SK-N-SH (cell line): ENCODE results near the gene CLDN19. TPM values are rescaled to one million over a fixed set of nuclear protein-coding genes. Genes with fewer than 3 reads are reported as not detected.

Experiments
- CTCF ChIA-PET: fragments of 300-600, 350-600 bp; formaldehyde crosslinking; extraction: SDS; loops from one replicate; lab custom pipeline; 2021; lab: Yijun Ruan, JAX
- POLR2A ChIA-PET: fragments of 350-600 bp; sonication (Branson Sonifier 250); formaldehyde crosslinking; extraction: SDS; loops from one replicate; lab custom pipeline; 2020; ENCODE audit warnings: antibody characterized with exemption, inconsistent platforms; lab: Yijun Ruan, JAX
- DNase-seq: peaks from one replicate; pipeline ENCODE4 v3.0.0; 2012
- H2AFZ ChIP-seq: fragments of 200-600 bp; sonication (generic); 2 replicates; pipeline ENCODE4 v1.8.1; 2016; ENCODE audit warnings: antibody characterized with exemption, mild to moderate bottlenecking, low read depth
- H3F3A ChIP-seq: fragments of 200-600 bp; sonication (generic); replicated peaks from 2 replicates; pipeline ENCODE3; 2016; ENCODE audit warnings: antibody characterized with exemption, mild to moderate bottlenecking; ENCODE audit not compliant: insufficient read depth
- H3K27ac ChIP-seq, 2 experiments: fragments of 200-500 bp in 1 of 2; fragments of 200-600 bp in 1 of 2; sonication (Bioruptor generic) in 1 of 2; sonication (generic), shearing (Covaris generic) in 1 of 2; 2 replicates each; pipeline versions ENCODE4 v1.5.1 to v1.6.1; 2014 to 2016; ENCODE audit warnings: low read depth in 2 of 2, inconsistent platforms in 1 of 2, low read length in 1 of 2, mild to moderate bottlenecking in 1 of 2, mixed read lengths in 1 of 2
- H3K27me3 ChIP-seq: fragments of 200-600 bp; sonication (generic), shearing (Covaris generic); 2 replicates; pipeline ENCODE4 v1.6.1; 2016; ENCODE audit warnings: mixed run types; ENCODE audit not compliant: insufficient read depth
- H3K36me3 ChIP-seq, 2 experiments: fragments of 200-500 bp in 1 of 2; fragments of 200-600 bp in 1 of 2; sonication (Bioruptor generic) in 1 of 2; sonication (generic) in 1 of 2; replicated peaks in 1 of 2; 2 replicates each; pipeline versions ENCODE3 to v1.5.1; 2014 to 2016; ENCODE audit warnings: low read length in 1 of 2, mild to moderate bottlenecking in 1 of 2; ENCODE audit not compliant: insufficient read depth in 2 of 2, control insufficient read depth in 1 of 2
- H3K4me1 ChIP-seq, 2 experiments: fragments of 200-500 bp in 1 of 2; fragments of 200-600 bp in 1 of 2; sonication (Bioruptor generic) in 1 of 2; sonication (generic), shearing (Covaris generic) in 1 of 2; 2 replicates each; pipeline versions ENCODE4 v1.5.1 to v1.6.1; 2014 to 2016; ENCODE audit warnings: low read depth in 1 of 2, low read length in 1 of 2, mixed run types in 1 of 2; ENCODE audit not compliant: insufficient read depth in 2 of 2, control insufficient read depth in 1 of 2
- H3K4me2 ChIP-seq: fragments of 200-600 bp; sonication (generic), shearing (Covaris generic); 2 replicates; pipeline ENCODE4 v1.6.1; 2017; ENCODE audit warnings: mixed run types
- H3K4me3 ChIP-seq, 2 experiments: fragments of 200-500 bp in 1 of 2; fragments of 200-600 bp in 1 of 2; sonication (Bioruptor generic) in 1 of 2; sonication (generic), shearing (Covaris generic) in 1 of 2; 2 replicates each; pipeline versions ENCODE4 v1.5.1 to v1.8.1; 2014 to 2016; ENCODE audit warnings: low read depth in 2 of 2, inconsistent platforms in 1 of 2, low read length in 1 of 2, mild to moderate bottlenecking in 1 of 2, mixed read lengths in 1 of 2, moderate library complexity in 1 of 2
- H3K79me2 ChIP-seq: fragments of 200-600 bp; sonication (generic); 2 replicates; pipeline ENCODE4 v1.8.1; 2017; ENCODE audit warnings: mild to moderate bottlenecking; ENCODE audit not compliant: insufficient read depth
- H3K9ac ChIP-seq: fragments of 200-600 bp; sonication (generic); 2 replicates; pipeline ENCODE4 v1.6.1; 2017; ENCODE audit warnings: mixed run types
- H3K9me2 ChIP-seq: fragments of 200-600 bp; sonication (generic); 2 replicates; pipeline ENCODE4 v1.6.1; 2017; ENCODE audit warnings: mixed run types
- H3K9me3 ChIP-seq: fragments of 200-600 bp; sonication (generic); 2 replicates; pipeline ENCODE4 v1.6.1; 2017; ENCODE audit warnings: mixed run types, mild to moderate bottlenecking, moderate library complexity
- H4K20me1 ChIP-seq: fragments of 200-600 bp; sonication (generic); 2 replicates; pipeline ENCODE4 v1.6.1; 2017; ENCODE audit warnings: mild to moderate bottlenecking, mixed run types; ENCODE audit not compliant: insufficient read depth
- CHD2 ChIP-seq: fragments of 150-350 bp; IDR thresholded peaks from 2 replicates; pipeline ENCODE4 v1.6.1; 2018; ENCODE audit warnings: low read length; ENCODE audit not compliant: partially characterized antibody
- ELF1 ChIP-seq: IDR thresholded peaks from 2 replicates; pipeline ENCODE4 v1.4.0; 2012
- EP300 ChIP-seq, 2 experiments: IDR thresholded peaks; 2 replicates each; pipeline versions ENCODE4 v1.4.0 to v1.6.1; 2012; ENCODE audit warnings: borderline replicate concordance in 1 of 2, low read depth in 1 of 2, low read length in 1 of 2
- FOSL2 ChIP-seq: IDR thresholded peaks from 2 replicates; pipeline ENCODE4 v1.4.0; 2012; ENCODE audit warnings: low read depth, mild to moderate bottlenecking, moderate library complexity, borderline replicate concordance
- MEF2A ChIP-seq: IDR thresholded peaks from 2 replicates; pipeline ENCODE4 v1.4.0; 2012; ENCODE audit warnings: low read depth, borderline replicate concordance
- RAD21 ChIP-seq: IDR thresholded peaks from 2 replicates; pipeline ENCODE4 v1.6.1; 2012; ENCODE audit warnings: mild to moderate bottlenecking, low read length
- SIN3A ChIP-seq: IDR thresholded peaks from 2 replicates; pipeline ENCODE4 v1.6.1; 2012; ENCODE audit warnings: low read depth, mild to moderate bottlenecking, low read length, moderate library complexity, borderline replicate concordance
- TCF12 ChIP-seq: IDR thresholded peaks from 2 replicates; pipeline ENCODE4 v1.4.0; 2012
- WGBS: methylation state at CpG from one replicate; pipeline ENCODE4 v1.1.6; 2017; ENCODE audit warnings: low lambda C conversion rate; 5-methylcytosine and 5-hydroxymethylcytosine counted together
- polyA plus RNA-seq, 3 experiments: library from polyadenylated mRNA; depleted of rRNA; stranded (reverse); fragments of >200 nt; gene quantifications; 2 replicates each; pipeline ENCODE4 v1.2.3, GENCODE V29; 2012
- TF ChIP-seq, protein P1 (sequence below): IDR thresholded peaks from 2 replicates; pipeline ENCODE4 v1.4.0; 2012; ENCODE audit warnings: low read depth, borderline replicate concordance
- TF ChIP-seq, protein P2 (sequence below): fragments of 150-350 bp; IDR thresholded peaks from 2 replicates; pipeline ENCODE4 v1.6.1; 2016; ENCODE audit warnings: mild to moderate bottlenecking, low read depth, low read length
- TF ChIP-seq, protein P3 (sequence below): IDR thresholded peaks from 2 replicates; pipeline ENCODE4 v1.4.0; 2012; ENCODE audit warnings: low read depth, borderline replicate concordance

The CLDN19 gene
- polyA plus RNA-seq, 1 of the 3 experiments (the other 2 are of a cell fraction): not detected

DNA sequence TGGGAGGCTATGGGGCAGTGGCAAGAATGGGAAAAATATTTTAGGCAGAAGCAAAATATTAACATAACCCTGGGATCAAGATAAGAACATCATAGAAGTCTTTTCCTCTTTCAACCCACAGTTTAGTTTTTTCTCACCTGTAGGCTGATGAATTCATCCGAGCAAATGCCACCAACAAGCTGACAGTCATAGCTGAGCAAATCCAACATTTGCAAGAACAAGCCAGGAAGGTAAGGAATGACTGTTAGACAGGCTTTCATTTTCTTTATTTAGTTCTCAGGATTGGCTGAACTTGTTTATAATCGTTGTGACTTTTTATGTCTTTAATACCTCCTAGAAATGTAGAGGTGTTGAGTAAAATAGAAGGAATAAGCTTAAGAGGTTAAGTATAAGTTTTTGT lies 33.4 kb upstream of the CLDN19 start:
- H3K4me3 ChIP-seq: no peak overlapping the region
- H3K4me1 ChIP-seq: peaks cover 0 to 1% of the 10 kb centered on the region in 2 experiments; a peak in 1 of 4 replicates
- H3K9me2 ChIP-seq: no peaks in the 10 kb centered on the region
- H3K27me3 ChIP-seq: no peaks in the 10 kb centered on the region
- no peaks in the 10 kb centered on the region for H3F3A ChIP-seq
- WGBS: 52% methylated on average over 2 of the region's 2 CpGs
- TF ChIP-seq SIN3A: no peak
- TF ChIP-seq TCF12: no peak
- no peak for TF ChIP-seq MEF2A
- TF ChIP-seq, protein P1, sequence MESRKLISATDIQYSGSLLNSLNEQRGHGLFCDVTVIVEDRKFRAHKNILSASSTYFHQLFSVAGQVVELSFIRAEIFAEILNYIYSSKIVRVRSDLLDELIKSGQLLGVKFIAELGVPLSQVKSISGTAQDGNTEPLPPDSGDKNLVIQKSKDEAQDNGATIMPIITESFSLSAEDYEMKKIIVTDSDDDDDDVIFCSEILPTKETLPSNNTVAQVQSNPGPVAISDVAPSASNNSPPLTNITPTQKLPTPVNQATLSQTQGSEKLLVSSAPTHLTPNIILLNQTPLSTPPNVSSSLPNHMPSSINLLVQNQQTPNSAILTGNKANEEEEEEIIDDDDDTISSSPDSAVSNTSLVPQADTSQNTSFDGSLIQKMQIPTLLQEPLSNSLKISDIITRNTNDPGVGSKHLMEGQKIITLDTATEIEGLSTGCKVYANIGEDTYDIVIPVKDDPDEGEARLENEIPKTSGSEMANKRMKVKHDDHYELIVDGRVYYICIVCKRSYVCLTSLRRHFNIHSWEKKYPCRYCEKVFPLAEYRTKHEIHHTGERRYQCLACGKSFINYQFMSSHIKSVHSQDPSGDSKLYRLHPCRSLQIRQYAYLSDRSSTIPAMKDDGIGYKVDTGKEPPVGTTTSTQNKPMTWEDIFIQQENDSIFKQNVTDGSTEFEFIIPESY: no peak
- TF ChIP-seq, protein P2, sequence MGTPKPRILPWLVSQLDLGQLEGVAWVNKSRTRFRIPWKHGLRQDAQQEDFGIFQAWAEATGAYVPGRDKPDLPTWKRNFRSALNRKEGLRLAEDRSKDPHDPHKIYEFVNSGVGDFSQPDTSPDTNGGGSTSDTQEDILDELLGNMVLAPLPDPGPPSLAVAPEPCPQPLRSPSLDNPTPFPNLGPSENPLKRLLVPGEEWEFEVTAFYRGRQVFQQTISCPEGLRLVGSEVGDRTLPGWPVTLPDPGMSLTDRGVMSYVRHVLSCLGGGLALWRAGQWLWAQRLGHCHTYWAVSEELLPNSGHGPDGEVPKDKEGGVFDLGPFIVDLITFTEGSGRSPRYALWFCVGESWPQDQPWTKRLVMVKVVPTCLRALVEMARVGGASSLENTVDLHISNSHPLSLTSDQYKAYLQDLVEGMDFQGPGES: no peak
- no peak for TF ChIP-seq EP300 (IDR thresholded peaks at IDR 0.05; ENCODE audit: borderline replicate concordance in 1 of 2, low read depth in 1 of 2, low read length in 1 of 2)
- H2AFZ ChIP-seq: no peak overlapping the region
- H3K79me2 ChIP-seq: peaks cover 44% of the 10 kb centered on the region
- H4K20me1 ChIP-seq: no peaks in the 10 kb centered on the region
- no peak overlapping the region for H3K27ac ChIP-seq
- POLR2A ChIA-PET: interaction anchor here (0.6 kb wide), 1 partner anchor 1787 kb away, joined by 3 read pairs; no protein-coding TSS in a partner anchor
- peaks cover 40 to 43% of the 10 kb centered on the region in 2 experiments for H3K36me3 ChIP-seq
- CTCF ChIA-PET: interaction anchor here (1.3 to 10.1 kb wide), 2 partner anchors 150 to 301 kb away, joined by 3 to 75 read pairs; no protein-coding TSS in a partner anchor
- no peaks in the 10 kb centered on the region for H3K9me3 ChIP-seq
- DNase-seq: no peak
- no peak overlapping the region for H3K9ac ChIP-seq
- no peak overlapping the region for H3K4me2 ChIP-seq

DNA sequence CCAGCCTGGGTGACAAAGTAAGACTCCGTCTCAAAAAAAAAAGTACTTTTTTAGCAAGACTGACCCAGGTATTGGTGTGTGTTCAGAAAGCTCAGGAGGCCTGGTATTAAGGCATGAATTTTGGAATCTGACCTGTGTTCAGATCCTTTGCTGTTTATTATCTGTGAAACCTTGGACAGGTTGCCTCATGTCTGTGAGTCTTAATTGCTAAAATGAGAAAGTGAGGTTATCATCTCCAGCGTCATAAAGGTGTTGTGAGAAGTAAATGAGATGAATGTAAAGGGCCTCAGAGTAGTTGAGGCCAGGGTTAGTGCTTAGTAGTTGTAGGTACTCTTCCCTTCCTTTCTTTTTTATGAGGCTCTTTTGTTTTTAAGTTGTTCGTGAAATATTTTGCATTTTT lies 29.8 kb upstream of the CLDN19 start:
- no peak overlapping the region for H3K27ac ChIP-seq
- peaks cover 78% of the 10 kb centered on the region for H3K79me2 ChIP-seq
- H4K20me1 ChIP-seq: peaks cover 3% of the 10 kb centered on the region
- no peak overlapping the region for H3K4me2 ChIP-seq
- peaks cover 14% of the 10 kb centered on the region for H3F3A ChIP-seq
- no peaks in the 10 kb centered on the region for H3K27me3 ChIP-seq
- H3K4me3 ChIP-seq: no peak overlapping the region
- no peak overlapping the region for H2AFZ ChIP-seq
- H3K9me3 ChIP-seq: no peaks in the 10 kb centered on the region
- TF ChIP-seq FOSL2 (no peak), RAD21 (no peak), ELF1 (no peak), CHD2 (no peak)
- TF ChIP-seq, protein P2: no peak
- TF ChIP-seq, protein P3, sequence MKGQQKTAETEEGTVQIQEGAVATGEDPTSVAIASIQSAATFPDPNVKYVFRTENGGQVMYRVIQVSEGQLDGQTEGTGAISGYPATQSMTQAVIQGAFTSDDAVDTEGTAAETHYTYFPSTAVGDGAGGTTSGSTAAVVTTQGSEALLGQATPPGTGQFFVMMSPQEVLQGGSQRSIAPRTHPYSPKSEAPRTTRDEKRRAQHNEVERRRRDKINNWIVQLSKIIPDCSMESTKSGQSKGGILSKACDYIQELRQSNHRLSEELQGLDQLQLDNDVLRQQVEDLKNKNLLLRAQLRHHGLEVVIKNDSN: no peak
- H3K9me2 ChIP-seq: no peaks in the 10 kb centered on the region
- POLR2A ChIA-PET: no interaction called here
- WGBS: 95% methylated on average over 3 of the region's 3 CpGs
- CTCF ChIA-PET: interaction anchor here (0.7 to 10.1 kb wide), 3 partner anchors 144 to 603 kb away, joined by 3 to 75 read pairs (median 3); no protein-coding TSS in a partner anchor
- no peak overlapping the region for H3K9ac ChIP-seq
- peaks cover 17% of the 10 kb centered on the region in 2 experiments for H3K36me3 ChIP-seq
- peaks cover under 1 to 10% of the 10 kb centered on the region in 2 experiments; a peak in 2 of 4 replicates for H3K4me1 ChIP-seq
- DNase-seq: no peak
